ENCODE measurements around the gene KRT3. TPM values are rescaled to one million over a fixed set of nuclear protein-coding genes. Genes with fewer than 3 reads are reported as not detected.

KRT3 gene
- polyA plus RNA-seq, 3 donors, result not detected

DNA sequence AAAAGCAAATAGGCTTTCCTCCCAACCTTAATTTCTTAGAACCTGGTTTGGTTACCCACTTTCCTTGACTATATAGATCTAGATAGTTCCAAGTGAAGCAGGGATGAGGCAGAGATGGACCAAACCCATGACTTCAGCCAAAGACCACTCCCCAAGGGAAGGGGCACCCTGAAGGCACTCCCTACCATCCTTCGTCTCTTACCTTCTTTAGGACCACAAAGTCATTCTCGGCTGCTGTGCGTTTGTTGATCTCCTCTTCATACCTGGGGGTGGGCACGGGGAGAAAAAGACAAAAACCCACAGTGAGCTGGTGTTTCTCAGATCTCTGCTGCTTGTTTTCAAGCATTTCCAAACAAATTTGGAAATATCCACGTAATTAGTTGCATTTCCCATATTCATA, 14.6 kb upstream of the KRT3 start:
- Mint-ChIP-seq H3K27ac (peak overlapping the region in 1 of 7 donors; percentile 54), H3K27me3 (ENCODE audit: low read depth in 3 of 3) (peaks cover 2 to 7% (median 3%) of the 10 kb centered on the region in 3 donors)

DNA sequence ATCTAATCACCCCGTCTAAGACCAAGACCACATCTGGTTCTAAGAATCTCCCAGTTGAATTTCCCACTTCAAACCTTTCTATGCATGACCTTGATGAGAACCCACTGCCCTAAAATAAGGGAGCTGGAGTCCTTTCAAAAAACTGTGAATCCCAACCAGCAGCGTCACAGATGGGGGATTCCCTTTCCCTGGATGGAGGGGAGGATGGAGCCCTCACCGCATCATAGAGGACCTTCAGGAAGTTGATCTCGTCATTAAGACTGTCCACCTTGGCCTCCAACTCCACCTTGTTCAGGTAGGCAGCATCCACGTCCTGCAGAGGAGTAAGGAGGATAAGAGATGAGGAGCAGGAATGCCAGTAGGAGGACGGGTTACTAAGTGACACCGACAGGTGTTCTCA, 13.2 kb upstream of the KRT3 start:
- Histone ChIP-seq H3K36me3 (replicated peaks in 1 of 2; ENCODE audit: control insufficient read depth in 1 of 2, insufficient read depth in 2 of 2, low read length in 2 of 2) (no peaks in the 10 kb centered on the region), H3K4me3 (replicated peaks in 1 of 3; ENCODE audit: low read depth in 2 of 3, low read length in 3 of 3) (no peak overlapping the region), H3K27ac (ENCODE audit: low read depth in 1 of 2, low read length in 2 of 2) (no peak overlapping the region), H3K27me3 (ENCODE audit: control insufficient read depth in 2 of 2, insufficient read depth in 2 of 2, low read length in 2 of 2) (no peaks in the 10 kb centered on the region), H3K9me3 (replicated peaks in 1 of 2; ENCODE audit: control insufficient read depth in 1 of 2, insufficient read depth in 1 of 2, low read length in 2 of 2) (no peaks in the 10 kb centered on the region), H3K4me2 (replicated peaks; ENCODE audit: extremely low read depth, low read length, poor library complexity, severe bottlenecking) (no peak overlapping the region), H3K9ac (ENCODE audit: insufficient read depth, low read length, poor library complexity, severe bottlenecking) (no peak overlapping the region), H3K79me2 (ENCODE audit: insufficient read depth, low read length) (no peaks in the 10 kb centered on the region), H3K4me1 (ENCODE audit: control insufficient read depth in 1 of 2, insufficient read depth in 2 of 2, low read length in 2 of 2) (no peaks in the 10 kb centered on the region), H4K20me1 (ENCODE audit: insufficient read depth, low read length) (no peaks in the 10 kb centered on the region), H2AFZ (ENCODE audit: insufficient read depth, low read depth, low read length, poor library complexity, severe bottlenecking) (no peak overlapping the region)
- H3K9me3 Mint-ChIP-seq, result peaks cover 0 to 2% (median 0%) of the 10 kb centered on the region in 7 donors
- no peaks in the 10 kb centered on the region for H3K36me3 Mint-ChIP-seq
- H3K4me1 Mint-ChIP-seq, result no peaks in the 10 kb centered on the region
- intact Hi-C loops (cut with micrococcal nuclease), result no loop called here
- TF ChIP-seq, protein P1, sequence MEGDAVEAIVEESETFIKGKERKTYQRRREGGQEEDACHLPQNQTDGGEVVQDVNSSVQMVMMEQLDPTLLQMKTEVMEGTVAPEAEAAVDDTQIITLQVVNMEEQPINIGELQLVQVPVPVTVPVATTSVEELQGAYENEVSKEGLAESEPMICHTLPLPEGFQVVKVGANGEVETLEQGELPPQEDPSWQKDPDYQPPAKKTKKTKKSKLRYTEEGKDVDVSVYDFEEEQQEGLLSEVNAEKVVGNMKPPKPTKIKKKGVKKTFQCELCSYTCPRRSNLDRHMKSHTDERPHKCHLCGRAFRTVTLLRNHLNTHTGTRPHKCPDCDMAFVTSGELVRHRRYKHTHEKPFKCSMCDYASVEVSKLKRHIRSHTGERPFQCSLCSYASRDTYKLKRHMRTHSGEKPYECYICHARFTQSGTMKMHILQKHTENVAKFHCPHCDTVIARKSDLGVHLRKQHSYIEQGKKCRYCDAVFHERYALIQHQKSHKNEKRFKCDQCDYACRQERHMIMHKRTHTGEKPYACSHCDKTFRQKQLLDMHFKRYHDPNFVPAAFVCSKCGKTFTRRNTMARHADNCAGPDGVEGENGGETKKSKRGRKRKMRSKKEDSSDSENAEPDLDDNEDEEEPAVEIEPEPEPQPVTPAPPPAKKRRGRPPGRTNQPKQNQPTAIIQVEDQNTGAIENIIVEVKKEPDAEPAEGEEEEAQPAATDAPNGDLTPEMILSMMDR (IDR thresholded peaks at IDR 0.05), result no peak
- no peak overlapping the region for H3K4me3 Mint-ChIP-seq
- peaks cover under 1 to 5% (median 3%) of the 10 kb centered on the region in 3 donors for H3K27me3 Mint-ChIP-seq (ENCODE audit: low read depth in 3 of 3)
- no peak for DNase-seq
- H3K27ac Mint-ChIP-seq, result no peak overlapping the region
- WGBS (ENCODE audit: insufficient coverage), result 83% methylated on average over 1 of the region's 7 CpGs

More for the DNA sequence above, 14.6 kb upstream of the KRT3 start:
- no peaks in the 10 kb centered on the region for H3K79me2 ChIP-seq (ENCODE audit: insufficient read depth, low read length)
- H3K4me1 ChIP-seq (ENCODE audit: control insufficient read depth in 1 of 2, insufficient read depth in 2 of 2, low read length in 2 of 2), result no peaks in the 10 kb centered on the region
- no peak overlapping the region for H2AFZ ChIP-seq (ENCODE audit: insufficient read depth, low read depth, low read length, poor library complexity, severe bottlenecking)
- H3K4me2 ChIP-seq (replicated peaks; ENCODE audit: extremely low read depth, low read length, poor library complexity, severe bottlenecking), result no peak overlapping the region
- intact Hi-C loops (cut with micrococcal nuclease), result no loop called here
- TF ChIP-seq, protein P1 (IDR thresholded peaks at IDR 0.05), result no peak
- no peak for DNase-seq
- no peaks in the 10 kb centered on the region for H3K9me3 ChIP-seq (replicated peaks in 1 of 2; ENCODE audit: control insufficient read depth in 1 of 2, insufficient read depth in 1 of 2, low read length in 2 of 2)
- H3K27ac ChIP-seq (ENCODE audit: low read depth in 1 of 2, low read length in 2 of 2), result no peak overlapping the region
- Mint-ChIP-seq H3K9me3 (peaks cover 0 to 2% (median 0%) of the 10 kb centered on the region in 7 donors), H3K4me1 (no peaks in the 10 kb centered on the region), H3K4me3 (no peak overlapping the region), H3K36me3 (no peaks in the 10 kb centered on the region)
- no peaks in the 10 kb centered on the region for H3K27me3 ChIP-seq (ENCODE audit: control insufficient read depth in 2 of 2, insufficient read depth in 2 of 2, low read length in 2 of 2)
- H3K4me3 ChIP-seq (replicated peaks in 1 of 3; ENCODE audit: low read depth in 2 of 3, low read length in 3 of 3), result no peak overlapping the region
- no peaks in the 10 kb centered on the region for H4K20me1 ChIP-seq (ENCODE audit: insufficient read depth, low read length)
- no CpG with 5 or more reads among the region's 5 CpGs for WGBS (ENCODE audit: insufficient coverage)
- H3K36me3 ChIP-seq (replicated peaks in 1 of 2; ENCODE audit: control insufficient read depth in 1 of 2, insufficient read depth in 2 of 2, low read length in 2 of 2), result no peaks in the 10 kb centered on the region
- no peak overlapping the region for H3K9ac ChIP-seq (ENCODE audit: insufficient read depth, low read length, poor library complexity, severe bottlenecking)
